Type B pancreatic cell (in vitro differentiated cells): Measurements from ENCODE around the gene ACTN1. TPM values are rescaled to one million over a fixed set of nuclear protein-coding genes. Genes with fewer than 3 reads are reported as not detected.

ENCODE experiments used
- DNase-seq: peaks from one replicate; pipeline ENCODE4 v3.0.0; 2021; ENCODE audit warnings: mixed read lengths; ENCODE audit not compliant: unreplicated experiment; ENCODE audit errors: extremely low spot score
- H3K27ac Mint-ChIP-seq: 2 replicates; pipeline ENCODE4 v1.8.0; 2021; ENCODE audit warnings: mild to moderate bottlenecking, mixed read lengths
- H3K27me3 Mint-ChIP-seq: 2 replicates; pipeline ENCODE4 v1.8.0; 2021; ENCODE audit warnings: mixed read lengths
- H3K36me3 Mint-ChIP-seq: 2 replicates; pipeline ENCODE4 v1.8.0; 2021; ENCODE audit warnings: mixed read lengths
- H3K4me1 Mint-ChIP-seq: one replicate; pipeline ENCODE4 v1.8.0; 2021; ENCODE audit warnings: mixed read lengths; ENCODE audit not compliant: unreplicated experiment
- H3K4me3 Mint-ChIP-seq: 2 replicates; pipeline ENCODE4 v1.8.0; 2021; ENCODE audit warnings: mild to moderate bottlenecking, mixed read lengths
- H3K9me3 Mint-ChIP-seq: 2 replicates; pipeline ENCODE4 v1.8.0; 2021; ENCODE audit warnings: mixed read lengths
- total RNA-seq: library from RNA; stranded (reverse); gene quantifications from 2 replicates; pipeline ENCODE4 v1.2.1, GENCODE V29; 2021; ENCODE audit warnings: low replicate concordance
- TF ChIP-seq, protein P1 (sequence below): fragments of 200-600 bp; sonication (generic); conservative IDR thresholded peaks from 2 replicates; pipeline ENCODE4 v1.5.0; 2021; ENCODE audit warnings: antibody characterized with exemption, mild to moderate bottlenecking

ACTN1 gene
- total RNA-seq, 1 donor from 2014 or later = 176 TPM

DNA sequence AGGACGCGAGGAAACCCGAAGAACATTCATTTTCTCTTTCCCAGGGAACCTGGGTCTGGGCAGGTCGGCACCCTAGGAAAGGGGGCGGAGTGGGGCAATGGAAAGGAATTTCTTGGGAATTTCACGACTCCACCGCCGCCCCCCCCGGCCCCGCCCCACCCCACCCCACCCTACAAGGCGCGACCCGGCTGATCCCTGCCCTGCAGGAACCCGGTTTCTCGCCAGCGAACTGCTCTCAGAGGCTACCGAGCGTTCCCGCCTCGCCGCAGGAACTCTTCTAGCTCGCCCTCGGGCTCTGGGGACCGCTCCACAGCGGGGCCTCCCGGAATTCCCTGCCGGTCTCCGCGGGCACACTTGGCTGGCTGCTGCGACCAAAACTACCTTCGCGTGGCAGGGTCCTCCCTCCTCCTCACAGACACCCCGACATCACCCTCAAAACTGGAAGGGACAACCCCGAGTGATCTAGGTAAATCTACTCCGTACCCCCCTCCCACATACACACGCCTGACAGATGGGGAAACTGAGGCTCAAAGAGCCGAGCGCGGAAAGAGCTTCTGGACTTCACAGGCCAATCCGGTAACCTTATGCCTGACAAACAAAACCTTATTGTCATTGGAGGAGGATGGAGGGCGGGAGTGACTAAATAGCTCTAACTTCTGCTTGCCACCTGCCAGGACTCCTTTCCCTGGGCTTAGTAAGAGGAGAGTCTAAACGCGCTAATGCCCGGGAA, 785 bp upstream of the ACTN1 start:
- H3K4me3 Mint-ChIP-seq = peak overlapping the region; percentile 97
- peaks cover 13% of the 10 kb centered on the region for H3K36me3 Mint-ChIP-seq
- TF ChIP-seq, protein P1, sequence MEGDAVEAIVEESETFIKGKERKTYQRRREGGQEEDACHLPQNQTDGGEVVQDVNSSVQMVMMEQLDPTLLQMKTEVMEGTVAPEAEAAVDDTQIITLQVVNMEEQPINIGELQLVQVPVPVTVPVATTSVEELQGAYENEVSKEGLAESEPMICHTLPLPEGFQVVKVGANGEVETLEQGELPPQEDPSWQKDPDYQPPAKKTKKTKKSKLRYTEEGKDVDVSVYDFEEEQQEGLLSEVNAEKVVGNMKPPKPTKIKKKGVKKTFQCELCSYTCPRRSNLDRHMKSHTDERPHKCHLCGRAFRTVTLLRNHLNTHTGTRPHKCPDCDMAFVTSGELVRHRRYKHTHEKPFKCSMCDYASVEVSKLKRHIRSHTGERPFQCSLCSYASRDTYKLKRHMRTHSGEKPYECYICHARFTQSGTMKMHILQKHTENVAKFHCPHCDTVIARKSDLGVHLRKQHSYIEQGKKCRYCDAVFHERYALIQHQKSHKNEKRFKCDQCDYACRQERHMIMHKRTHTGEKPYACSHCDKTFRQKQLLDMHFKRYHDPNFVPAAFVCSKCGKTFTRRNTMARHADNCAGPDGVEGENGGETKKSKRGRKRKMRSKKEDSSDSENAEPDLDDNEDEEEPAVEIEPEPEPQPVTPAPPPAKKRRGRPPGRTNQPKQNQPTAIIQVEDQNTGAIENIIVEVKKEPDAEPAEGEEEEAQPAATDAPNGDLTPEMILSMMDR = no peak
- H3K27ac Mint-ChIP-seq = peak overlapping the region; percentile 91
- DNase-seq = no peak
- H3K27me3 Mint-ChIP-seq = no peaks in the 10 kb centered on the region
- H3K4me1 Mint-ChIP-seq = peaks cover 43% of the 10 kb centered on the region
- H3K9me3 Mint-ChIP-seq = no peaks in the 10 kb centered on the region

DNA sequence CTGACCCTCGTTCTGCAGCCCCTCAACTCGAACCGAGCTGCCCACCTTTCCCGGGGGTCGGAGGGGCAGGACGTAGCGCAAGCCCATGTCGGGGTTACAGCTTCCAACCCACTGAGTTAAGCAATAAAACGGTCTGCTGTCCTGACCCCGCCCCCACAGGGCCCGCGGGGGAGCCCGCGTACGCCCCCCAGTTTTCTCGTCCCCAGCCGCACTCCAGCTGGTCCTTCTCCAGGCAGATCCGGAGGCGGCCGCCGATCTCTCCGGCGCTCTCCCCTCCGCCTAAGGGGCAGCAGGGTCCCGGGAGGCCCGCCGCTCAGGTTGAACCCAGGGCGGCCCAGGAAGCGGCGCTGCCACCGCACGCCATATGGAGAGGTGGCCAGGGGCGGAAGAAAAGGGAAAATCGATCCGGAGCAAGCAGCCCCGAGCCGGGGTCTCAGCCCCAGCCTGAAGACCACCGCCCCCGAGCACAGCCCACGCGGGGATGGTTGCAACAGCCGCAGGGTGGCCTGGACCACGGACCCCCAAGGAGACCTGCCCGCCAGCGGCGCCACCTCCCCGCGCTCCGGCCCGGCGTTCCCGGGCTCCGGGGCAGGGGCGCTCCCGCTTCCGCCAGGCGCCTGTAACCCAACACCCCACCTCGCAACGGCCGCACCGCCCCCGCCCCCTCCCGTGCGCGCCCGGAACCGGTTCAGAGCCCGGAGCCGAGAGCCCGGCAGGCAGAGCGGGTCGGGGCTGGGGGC, 760 bp downstream of the ACTN1 start:
- H3K4me1 Mint-ChIP-seq = peaks cover 49% of the 10 kb centered on the region

DNA sequence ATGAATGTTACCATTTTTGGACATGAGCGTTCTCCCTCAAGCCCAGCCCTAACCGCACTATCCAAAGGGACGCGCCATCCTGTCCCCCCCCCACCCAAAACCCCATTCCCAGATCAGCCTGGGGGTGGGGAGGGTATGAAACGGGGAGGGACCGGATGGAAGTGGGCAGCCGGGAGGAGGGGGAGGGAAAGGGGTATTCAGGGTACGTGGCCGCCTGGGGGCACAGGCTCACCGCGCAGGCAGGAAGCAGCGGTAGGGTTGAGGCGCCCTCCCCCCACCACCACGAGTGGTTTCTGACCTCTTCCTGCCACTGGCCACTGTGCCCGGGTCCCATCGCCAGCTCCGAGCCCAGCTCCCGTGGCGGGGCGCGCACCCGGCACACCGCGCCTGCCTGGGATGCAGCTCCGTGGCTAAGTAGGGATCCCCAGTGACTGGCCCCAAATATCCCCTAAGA, 1.4 kb downstream of the ACTN1 start:
- no peaks in the 10 kb centered on the region for H3K27me3 Mint-ChIP-seq
- H3K36me3 Mint-ChIP-seq = peaks cover 25% of the 10 kb centered on the region
- H3K9me3 Mint-ChIP-seq = no peaks in the 10 kb centered on the region
- TF ChIP-seq, protein P1 = no peak
- H3K4me3 Mint-ChIP-seq = peak overlapping the region; percentile 89
- DNase-seq = no peak
- H3K27ac Mint-ChIP-seq = peak overlapping the region; percentile 86
- H3K4me1 Mint-ChIP-seq = peaks cover 47% of the 10 kb centered on the region

More for the DNA sequence above, 760 bp downstream of the ACTN1 start:
- TF ChIP-seq, protein P1 = no peak
- Mint-ChIP-seq H3K27me3 (no peaks in the 10 kb centered on the region), H3K27ac (peak overlapping the region; percentile 77), H3K9me3 (no peaks in the 10 kb centered on the region), H3K36me3 (peaks cover 20% of the 10 kb centered on the region), H3K4me3 (peak overlapping the region; percentile 97)
- DNase-seq = peak; percentile 80

DNA sequence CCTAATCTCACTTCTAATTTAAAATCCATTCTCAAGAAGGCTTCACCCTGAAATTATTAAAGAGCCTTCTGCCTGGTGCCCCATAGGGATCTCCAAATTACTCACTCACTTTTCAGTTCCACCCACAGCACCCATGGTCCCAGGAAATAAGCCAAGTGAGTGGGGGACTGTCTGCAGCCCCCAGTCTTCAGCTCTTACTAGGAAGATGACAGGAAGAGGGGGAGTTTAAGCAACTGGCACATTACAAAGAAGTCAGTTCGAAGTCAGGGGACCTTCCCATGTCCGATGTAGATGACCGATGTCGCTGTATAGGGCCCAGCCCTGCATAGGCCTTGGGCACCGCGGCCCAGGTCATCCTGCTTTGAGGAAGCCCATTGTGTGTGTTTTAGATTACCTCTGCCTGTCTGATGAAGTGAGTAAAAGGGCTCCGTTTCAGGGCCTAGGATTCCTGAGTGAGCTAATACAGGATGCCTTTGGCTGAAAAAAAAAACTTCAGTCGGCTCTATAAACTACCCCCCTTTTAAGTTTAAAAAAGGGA, 1.9 kb downstream of the ACTN1 start:
- no peak for DNase-seq
- no peaks in the 10 kb centered on the region for H3K9me3 Mint-ChIP-seq
- TF ChIP-seq, protein P1 = no peak
- no peaks in the 10 kb centered on the region for H3K27me3 Mint-ChIP-seq
- H3K27ac Mint-ChIP-seq = peak overlapping the region; percentile 86
- H3K36me3 Mint-ChIP-seq = peaks cover 30% of the 10 kb centered on the region
- peak overlapping the region; percentile 89 for H3K4me3 Mint-ChIP-seq
- peaks cover 49% of the 10 kb centered on the region for H3K4me1 Mint-ChIP-seq

DNA sequence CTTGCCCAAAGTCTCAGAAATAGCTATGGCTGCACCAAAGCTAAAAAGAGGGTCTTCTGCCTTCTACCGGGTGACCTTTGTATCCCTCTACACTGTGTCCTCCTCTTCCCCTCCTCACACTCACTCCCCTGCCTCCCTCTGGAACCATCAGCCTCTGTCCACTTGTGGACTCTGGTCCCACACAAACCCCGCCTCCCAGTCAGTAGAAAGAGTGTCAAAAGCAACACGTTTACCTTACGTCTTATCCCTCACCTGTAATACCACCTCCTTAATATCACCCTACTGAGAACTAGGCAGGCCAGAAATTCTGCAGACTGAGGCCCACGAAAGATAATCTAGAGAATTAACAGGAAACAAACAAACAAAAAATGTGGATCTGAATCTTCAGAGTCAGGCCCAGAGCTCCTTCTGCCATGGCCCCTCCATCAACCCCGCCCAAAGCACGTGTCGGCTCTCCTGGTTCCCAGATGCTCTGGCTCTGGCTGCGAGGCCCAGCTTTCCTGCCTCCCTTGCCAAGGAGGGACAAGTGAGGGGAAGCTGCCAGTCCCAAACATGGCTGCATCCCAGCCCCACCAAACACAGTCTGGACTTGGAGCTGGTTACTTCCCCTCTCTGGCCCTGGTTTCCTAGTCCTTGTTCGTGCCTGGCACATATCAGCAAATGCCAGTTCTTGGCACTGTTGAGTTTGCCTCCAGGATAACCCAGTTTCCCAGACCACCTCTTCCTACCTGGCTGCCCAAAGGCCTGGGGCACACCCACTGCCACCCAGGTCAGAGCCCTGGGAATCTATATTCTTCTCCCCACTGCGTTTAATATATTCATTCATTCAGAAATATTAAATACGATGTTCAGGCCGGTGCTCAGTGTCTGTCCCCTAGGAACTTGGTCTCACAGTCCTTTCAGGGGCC, 2.7 kb downstream of the ACTN1 start:
- H3K27ac Mint-ChIP-seq = peak overlapping the region; percentile 86
- no peaks in the 10 kb centered on the region for H3K27me3 Mint-ChIP-seq
- H3K4me3 Mint-ChIP-seq = peak overlapping the region; percentile 89
- H3K9me3 Mint-ChIP-seq = no peaks in the 10 kb centered on the region
- DNase-seq = no peak
- peaks cover 32% of the 10 kb centered on the region for H3K36me3 Mint-ChIP-seq
- H3K4me1 Mint-ChIP-seq = peaks cover 50% of the 10 kb centered on the region
- TF ChIP-seq, protein P1 = no peak
